Measurements from ENCODE around the gene LRP1B.

Gene LRP1B

DNA sequence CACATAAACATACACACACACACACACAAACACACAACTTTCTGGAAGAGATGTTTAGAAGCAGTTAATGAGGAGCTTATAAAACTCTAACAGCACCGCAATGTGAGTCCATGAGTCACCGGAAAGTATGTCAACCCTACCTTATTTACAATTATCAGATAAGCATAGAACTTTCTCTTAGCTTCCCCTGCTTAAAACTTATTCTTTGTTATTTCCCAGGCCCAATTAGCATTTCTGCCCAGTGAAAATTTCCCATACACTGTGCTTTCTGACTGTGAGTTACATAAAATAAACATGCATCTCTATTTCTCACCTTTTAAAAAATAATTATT is 737.6 kb downstream of the LRP1B start:
- no peak for DNase-seq (ENCODE audit: low read depth)
- TF ChIP-seq, protein P1, sequence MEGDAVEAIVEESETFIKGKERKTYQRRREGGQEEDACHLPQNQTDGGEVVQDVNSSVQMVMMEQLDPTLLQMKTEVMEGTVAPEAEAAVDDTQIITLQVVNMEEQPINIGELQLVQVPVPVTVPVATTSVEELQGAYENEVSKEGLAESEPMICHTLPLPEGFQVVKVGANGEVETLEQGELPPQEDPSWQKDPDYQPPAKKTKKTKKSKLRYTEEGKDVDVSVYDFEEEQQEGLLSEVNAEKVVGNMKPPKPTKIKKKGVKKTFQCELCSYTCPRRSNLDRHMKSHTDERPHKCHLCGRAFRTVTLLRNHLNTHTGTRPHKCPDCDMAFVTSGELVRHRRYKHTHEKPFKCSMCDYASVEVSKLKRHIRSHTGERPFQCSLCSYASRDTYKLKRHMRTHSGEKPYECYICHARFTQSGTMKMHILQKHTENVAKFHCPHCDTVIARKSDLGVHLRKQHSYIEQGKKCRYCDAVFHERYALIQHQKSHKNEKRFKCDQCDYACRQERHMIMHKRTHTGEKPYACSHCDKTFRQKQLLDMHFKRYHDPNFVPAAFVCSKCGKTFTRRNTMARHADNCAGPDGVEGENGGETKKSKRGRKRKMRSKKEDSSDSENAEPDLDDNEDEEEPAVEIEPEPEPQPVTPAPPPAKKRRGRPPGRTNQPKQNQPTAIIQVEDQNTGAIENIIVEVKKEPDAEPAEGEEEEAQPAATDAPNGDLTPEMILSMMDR (IDR thresholded peaks at IDR 0.05; ENCODE audit: low read depth, low read length, missing control alignments), result no peak

GRCh38 chr2:141392517-141393213 is 738.2 kb downstream of the LRP1B start:
- TF ChIP-seq, protein P1 (IDR thresholded peaks at IDR 0.05; ENCODE audit: low read depth, low read length, missing control alignments), result no peak

More for the DNA sequence above, 737.6 kb downstream of the LRP1B start:
- no peak overlapping the region for H3K4me3 ChIP-seq (ENCODE audit: low read depth, low read length)

GRCh38 chr2:141386168-141386567 is 744.6 kb downstream of the LRP1B start:
- TF ChIP-seq, protein P1 (IDR thresholded peaks at IDR 0.05; ENCODE audit: low read depth, low read length, missing control alignments), result no peak
- DNase-seq (ENCODE audit: low read depth), result no peak
- no peak overlapping the region for H3K4me3 ChIP-seq (ENCODE audit: low read depth, low read length)

More at GRCh38 chr2:141392517-141393213, 738.2 kb downstream of the LRP1B start:
- no peak for DNase-seq (ENCODE audit: low read depth)
- H3K4me3 ChIP-seq (ENCODE audit: low read depth, low read length), result no peak overlapping the region

GRCh38 chr2:141384676-141385075 is 746.1 kb downstream of the LRP1B start:
- H3K4me3 ChIP-seq (ENCODE audit: low read depth, low read length), result no peak overlapping the region
- TF ChIP-seq, protein P1 (IDR thresholded peaks at IDR 0.05; ENCODE audit: low read depth, low read length, missing control alignments), result no peak
- no peak for DNase-seq (ENCODE audit: low read depth)

- H3K4me3 ChIP-seq (ENCODE audit: low read depth, low read length), result no peak overlapping the region
- no peak for DNase-seq (ENCODE audit: low read depth)
- TF ChIP-seq, protein P1 (IDR thresholded peaks at IDR 0.05; ENCODE audit: low read depth, low read length, missing control alignments), result no peak
Measured at GRCh38 chr2:141381946-141382345, 748.9 kb downstream of the LRP1B start.

- no peak overlapping the region for H3K4me3 ChIP-seq (ENCODE audit: low read depth, low read length)
- no peak for DNase-seq (ENCODE audit: low read depth)
- TF ChIP-seq, protein P1 (IDR thresholded peaks at IDR 0.05; ENCODE audit: low read depth, low read length, missing control alignments), result no peak
Measured at GRCh38 chr2:141380008-141380979, 750.5 kb downstream of the LRP1B start.

All from GM12864 (cell line).